ENCODE measurements around the gene NDUFA7. TPM values are rescaled to one million over a fixed set of nuclear protein-coding genes. Genes with fewer than 3 reads are reported as not detected.
A peak's percentile ranks its signal among the peaks of the same experiment; 100 is the strongest.
"Not testable (repeated sequence)": the region's sequence is repeated elsewhere in the genome, so short reads cannot be mapped to it uniquely, and the experiment has no call there.

The NDUFA7 gene
- not detected for total RNA-seq (ENCODE audit: insufficient read depth, low replicate concordance)

GRCh38 chr19:8321067-8321985, at the start of gene NDUFA7, which contains the start of gene RPS28:
TSS of gene NDUFA7 (minus strand) at chr19:8321375. CDS start at chr19:8321358, 17 bp downstream.
TSS of gene RPS28 (plus strand) at chr19:8321496. CDS start at chr19:8321531, 35 bp downstream.
- DNase-seq (ENCODE audit: low spot score), result peak; percentile 97

- no peak for DNase-seq (ENCODE audit: low spot score)
Measured at GRCh38 chr19:8370176-8371010, 49.2 kb upstream of the NDUFA7 start.

GRCh38 chr19:8367327-8368001, 46.3 kb upstream of the NDUFA7 start:
- peak; percentile 96 for DNase-seq (ENCODE audit: low spot score)

GRCh38 chr19:8366961-8367326, 45.8 kb upstream of the NDUFA7 start:
- DNase-seq (ENCODE audit: low spot score), result peak; percentile 40

- no peak for DNase-seq (ENCODE audit: low spot score)
Measured at GRCh38 chr19:8366121-8366581, 45.0 kb upstream of the NDUFA7 start.

- peak; percentile 82 for DNase-seq (ENCODE audit: low spot score)
Measured at GRCh38 chr19:8363803-8364771, 42.9 kb upstream of the NDUFA7 start, which contains the start of gene ANGPTL4. TSS of gene ANGPTL4 (plus strand) at chr19:8364155. CDS start at chr19:8364322, 167 bp downstream.

GRCh38 chr19:8361921-8362793, 41.0 kb upstream of the NDUFA7 start:
- peak; percentile 96 for DNase-seq (ENCODE audit: low spot score)

- no peak for DNase-seq (ENCODE audit: low spot score)
Measured at GRCh38 chr19:8360196-8360595, 39.0 kb upstream of the NDUFA7 start.

GRCh38 chr19:8358948-8359347, 37.8 kb upstream of the NDUFA7 start:
- DNase-seq (ENCODE audit: low spot score), result no peak

- DNase-seq (ENCODE audit: low spot score), result no peak
Measured at GRCh38 chr19:8357007-8357521, 35.9 kb upstream of the NDUFA7 start.

- no peak for DNase-seq (ENCODE audit: low spot score)
Measured at GRCh38 chr19:8355631-8356402, 34.6 kb upstream of the NDUFA7 start.

- DNase-seq (ENCODE audit: low spot score), result not testable (repeated sequence)
Measured at GRCh38 chr19:8352845-8353244, 31.7 kb upstream of the NDUFA7 start.

- DNase-seq (ENCODE audit: low spot score), result peak; percentile 65
Measured at GRCh38 chr19:8352134-8352827, 31.1 kb upstream of the NDUFA7 start.

GRCh38 chr19:8349629-8350372, 28.6 kb upstream of the NDUFA7 start:
- DNase-seq (ENCODE audit: low spot score), result not testable (repeated sequence)

- DNase-seq (ENCODE audit: low spot score), result no peak
Measured at GRCh38 chr19:8343483-8343844, 22.3 kb upstream of the NDUFA7 start.

GRCh38 chr19:8342684-8343482, 21.7 kb upstream of the NDUFA7 start, which contains the start of gene KANK3:
TSS of gene KANK3 (minus strand) at chr19:8343262. CDS start at chr19:8337828, 5,434 bp downstream.
- peak; percentile 91 for DNase-seq (ENCODE audit: low spot score)
